ENCODE data around the gene DIAPH1. TPM values are rescaled to one million over a fixed set of nuclear protein-coding genes. Genes with fewer than 3 reads are reported as not detected.

The DIAPH1 gene
- total RNA-seq, 1 experiment from 2014 or later, result 142 TPM

DNA sequence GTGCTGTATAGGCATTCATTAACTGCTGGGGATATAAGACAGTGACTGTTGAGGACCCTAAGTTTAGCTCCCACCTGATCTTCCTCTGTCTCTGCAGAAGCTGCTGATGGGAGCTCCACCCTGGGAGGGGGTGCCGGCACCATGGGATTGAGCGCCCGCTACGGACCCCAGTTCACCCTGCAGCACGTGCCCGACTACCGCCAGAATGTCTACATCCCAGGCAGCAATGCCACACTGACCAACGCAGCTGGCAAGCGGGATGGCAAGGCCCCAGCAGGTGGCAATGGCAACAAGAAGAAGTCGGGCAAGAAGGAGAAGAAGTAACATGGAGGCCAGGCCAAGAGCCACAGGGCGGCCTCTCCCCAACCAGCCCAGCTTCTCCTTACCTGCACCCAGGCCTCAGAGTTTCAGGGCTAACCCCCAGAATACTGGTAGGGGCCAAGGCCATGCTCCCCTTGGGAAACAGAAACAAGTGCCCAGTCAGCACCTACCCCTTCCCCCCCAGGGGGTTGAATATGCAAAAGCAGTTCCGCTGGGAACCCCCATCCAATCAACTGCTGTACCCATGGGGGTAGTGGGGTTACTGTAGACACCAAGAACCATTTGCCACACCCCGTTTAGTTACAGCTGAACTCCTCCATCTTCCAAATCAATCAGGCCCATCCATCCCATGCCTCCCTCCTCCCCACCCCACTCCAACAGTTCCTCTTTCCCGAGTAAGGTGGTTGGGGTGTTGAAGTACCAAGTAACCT is 107.8 kb downstream of the DIAPH1 start:
- no peak for DNase-seq (ENCODE audit: low read depth, low spot score)
- no peak for ATAC-seq
- no peak overlapping the region for H3K4me3 ChIP-seq (replicated peaks in 1 of 2; ENCODE audit: low read depth in 1 of 2, low read length in 2 of 2)
- H3K9me3 ChIP-seq (ENCODE audit: control insufficient read depth in 1 of 2, insufficient read depth in 1 of 2, low read depth in 1 of 2, low read length in 2 of 2), result no peaks in the 10 kb centered on the region
- H2AFZ ChIP-seq (ENCODE audit: low read depth, low read length, poor library complexity, severe bottlenecking), result no peak overlapping the region
- ChIA-PET CTCF (interaction anchor here (2.1 to 3.2 kb wide), 2 partner anchors 11 to 13 kb away, joined by 6 to 15 read pairs; no protein-coding TSS in a partner anchor), RAD21 (ENCODE audit: low non-redundant PET in 1 of 2, low total read pairs in 2 of 2, uncharacterized antibody in 2 of 2, unreplicated experiment in 2 of 2) (no interaction called here), POLR2A (no interaction called here)
- no peaks in the 10 kb centered on the region for H3K79me2 ChIP-seq (ENCODE audit: insufficient read depth, low read length)
- H3K4me2 ChIP-seq (ENCODE audit: low read length), result no peak overlapping the region
- H3K9me2 ChIP-seq (ENCODE audit: insufficient read depth), result no peaks in the 10 kb centered on the region
- H3K27me3 ChIP-seq (ENCODE audit: insufficient read depth, low read length), result no peaks in the 10 kb centered on the region
- no peak overlapping the region for H3K9ac ChIP-seq (ENCODE audit: low read length)
- no peaks in the 10 kb centered on the region for H4K20me1 ChIP-seq (ENCODE audit: insufficient read depth)
- H3K4me1 ChIP-seq (ENCODE audit: control insufficient read depth in 1 of 2, insufficient read depth in 2 of 2, low read length in 2 of 2), result peaks cover 0 to 9% of the 10 kb centered on the region in 2 experiments; a peak in 2 of 4 replicates
- BruUV-seq (replicated peaks), result no TSS peak
- 0 out of 4 replicates have a peak, but pooled peaks cover 0 to 2% of the 10 kb centered on the region in 2 experiments for H3K36me3 ChIP-seq (ENCODE audit: control insufficient read depth in 1 of 2, insufficient read depth in 2 of 2, low read length in 2 of 2)
- intact Hi-C loops (cut with micrococcal nuclease), result no loop called here
- no peak overlapping the region for H3K27ac ChIP-seq (ENCODE audit: low read depth, low read length)
- TF ChIP-seq POLR2AphosphoS5 (IDR thresholded peaks at IDR 0.05; ENCODE audit: low read depth, low read length) (no peak), ELF1 (IDR thresholded peaks at IDR 0.05; ENCODE audit: borderline replicate concordance, low read depth) (no peak), RAD21 (IDR thresholded peaks at IDR 0.05; ENCODE audit: low read depth) (no peak), CEBPB (IDR thresholded peaks at IDR 0.05; ENCODE audit: low read depth) (no peak), ZFX (IDR thresholded peaks at IDR 0.05) (no peak), CBX3 (IDR thresholded peaks at IDR 0.05; ENCODE audit: low read depth) (no peak), SP1 (IDR thresholded peaks at IDR 0.05; ENCODE audit: low read depth) (no peak), SIN3A (IDR thresholded peaks at IDR 0.05; ENCODE audit: low read depth) (no peak), SRF (IDR thresholded peaks at IDR 0.05; ENCODE audit: low read depth) (no peak), EZH2phosphoT487 (IDR thresholded peaks at IDR 0.05; ENCODE audit: borderline replicate concordance) (no peak), ZNF274 (IDR thresholded peaks at IDR 0.05; ENCODE audit: low read depth, low read length) (no peak), EZH2 (IDR thresholded peaks at IDR 0.05) (no peak)
- TF ChIP-seq, protein P1, sequence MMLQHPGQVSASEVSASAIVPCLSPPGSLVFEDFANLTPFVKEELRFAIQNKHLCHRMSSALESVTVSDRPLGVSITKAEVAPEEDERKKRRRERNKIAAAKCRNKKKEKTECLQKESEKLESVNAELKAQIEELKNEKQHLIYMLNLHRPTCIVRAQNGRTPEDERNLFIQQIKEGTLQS (IDR thresholded peaks at IDR 0.05), result no peak
- TF ChIP-seq, protein P2, sequence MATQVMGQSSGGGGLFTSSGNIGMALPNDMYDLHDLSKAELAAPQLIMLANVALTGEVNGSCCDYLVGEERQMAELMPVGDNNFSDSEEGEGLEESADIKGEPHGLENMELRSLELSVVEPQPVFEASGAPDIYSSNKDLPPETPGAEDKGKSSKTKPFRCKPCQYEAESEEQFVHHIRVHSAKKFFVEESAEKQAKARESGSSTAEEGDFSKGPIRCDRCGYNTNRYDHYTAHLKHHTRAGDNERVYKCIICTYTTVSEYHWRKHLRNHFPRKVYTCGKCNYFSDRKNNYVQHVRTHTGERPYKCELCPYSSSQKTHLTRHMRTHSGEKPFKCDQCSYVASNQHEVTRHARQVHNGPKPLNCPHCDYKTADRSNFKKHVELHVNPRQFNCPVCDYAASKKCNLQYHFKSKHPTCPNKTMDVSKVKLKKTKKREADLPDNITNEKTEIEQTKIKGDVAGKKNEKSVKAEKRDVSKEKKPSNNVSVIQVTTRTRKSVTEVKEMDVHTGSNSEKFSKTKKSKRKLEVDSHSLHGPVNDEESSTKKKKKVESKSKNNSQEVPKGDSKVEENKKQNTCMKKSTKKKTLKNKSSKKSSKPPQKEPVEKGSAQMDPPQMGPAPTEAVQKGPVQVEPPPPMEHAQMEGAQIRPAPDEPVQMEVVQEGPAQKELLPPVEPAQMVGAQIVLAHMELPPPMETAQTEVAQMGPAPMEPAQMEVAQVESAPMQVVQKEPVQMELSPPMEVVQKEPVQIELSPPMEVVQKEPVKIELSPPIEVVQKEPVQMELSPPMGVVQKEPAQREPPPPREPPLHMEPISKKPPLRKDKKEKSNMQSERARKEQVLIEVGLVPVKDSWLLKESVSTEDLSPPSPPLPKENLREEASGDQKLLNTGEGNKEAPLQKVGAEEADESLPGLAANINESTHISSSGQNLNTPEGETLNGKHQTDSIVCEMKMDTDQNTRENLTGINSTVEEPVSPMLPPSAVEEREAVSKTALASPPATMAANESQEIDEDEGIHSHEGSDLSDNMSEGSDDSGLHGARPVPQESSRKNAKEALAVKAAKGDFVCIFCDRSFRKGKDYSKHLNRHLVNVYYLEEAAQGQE (IDR thresholded peaks at IDR 0.05; ENCODE audit: low read depth), result no peak
- TF ChIP-seq, protein P3, sequence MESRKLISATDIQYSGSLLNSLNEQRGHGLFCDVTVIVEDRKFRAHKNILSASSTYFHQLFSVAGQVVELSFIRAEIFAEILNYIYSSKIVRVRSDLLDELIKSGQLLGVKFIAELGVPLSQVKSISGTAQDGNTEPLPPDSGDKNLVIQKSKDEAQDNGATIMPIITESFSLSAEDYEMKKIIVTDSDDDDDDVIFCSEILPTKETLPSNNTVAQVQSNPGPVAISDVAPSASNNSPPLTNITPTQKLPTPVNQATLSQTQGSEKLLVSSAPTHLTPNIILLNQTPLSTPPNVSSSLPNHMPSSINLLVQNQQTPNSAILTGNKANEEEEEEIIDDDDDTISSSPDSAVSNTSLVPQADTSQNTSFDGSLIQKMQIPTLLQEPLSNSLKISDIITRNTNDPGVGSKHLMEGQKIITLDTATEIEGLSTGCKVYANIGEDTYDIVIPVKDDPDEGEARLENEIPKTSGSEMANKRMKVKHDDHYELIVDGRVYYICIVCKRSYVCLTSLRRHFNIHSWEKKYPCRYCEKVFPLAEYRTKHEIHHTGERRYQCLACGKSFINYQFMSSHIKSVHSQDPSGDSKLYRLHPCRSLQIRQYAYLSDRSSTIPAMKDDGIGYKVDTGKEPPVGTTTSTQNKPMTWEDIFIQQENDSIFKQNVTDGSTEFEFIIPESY (IDR thresholded peaks at IDR 0.05; ENCODE audit: extremely low read depth, insufficient replicate concordance, low read length), result no peak
- TF ChIP-seq, protein P4, sequence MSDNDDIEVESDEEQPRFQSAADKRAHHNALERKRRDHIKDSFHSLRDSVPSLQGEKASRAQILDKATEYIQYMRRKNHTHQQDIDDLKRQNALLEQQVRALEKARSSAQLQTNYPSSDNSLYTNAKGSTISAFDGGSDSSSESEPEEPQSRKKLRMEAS (IDR thresholded peaks at IDR 0.05), result no peak

Data from HCT116 (cell line).